Fibroblast of lung (primary cell): Measurements from ENCODE around the gene ME1. TPM values are rescaled to one million over a fixed set of nuclear protein-coding genes. Genes with fewer than 3 reads are reported as not detected.

Experiments
- DNase-seq, 2 donors: peaks; one replicate each; pipeline versions ENCODE4 v3.0.0 to v3.0.0-alpha.2; 2010; ENCODE audit warnings: low read depth in 2 of 2
- H2AFZ ChIP-seq: 2 replicates; pipeline ENCODE4 v1.5.1; 2012; ENCODE audit warnings: low read length, control low read depth, inconsistent platforms
- H3K27ac ChIP-seq: 2 replicates; pipeline ENCODE4 v1.5.1; 2011; ENCODE audit warnings: low read length, control low read depth; ENCODE audit not compliant: insufficient read depth
- H3K27me3 ChIP-seq: 2 replicates; pipeline ENCODE4 v1.5.1; 2011; ENCODE audit warnings: mild to moderate bottlenecking, low read length; ENCODE audit not compliant: control insufficient read depth, insufficient read depth
- H3K36me3 ChIP-seq: 2 replicates; pipeline ENCODE4 v1.5.1; 2011; ENCODE audit warnings: low read length; ENCODE audit not compliant: control insufficient read depth, insufficient read depth
- H3K4me1 ChIP-seq: 2 replicates; pipeline ENCODE4 v1.5.1; 2011; ENCODE audit warnings: low read length; ENCODE audit not compliant: control insufficient read depth, insufficient read depth; ENCODE audit errors: extremely low read depth
- H3K4me2 ChIP-seq: 2 replicates; pipeline ENCODE4 v1.5.1; 2011; ENCODE audit warnings: low read length, control low read depth; ENCODE audit not compliant: insufficient read depth; ENCODE audit errors: extremely low read depth
- H3K4me3 ChIP-seq, 4 experiments: fragments of 200-600 bp in 1 of 4; sonication (generic) in 1 of 4; replicated peaks in 1 of 4; 2 replicates each; pipeline ENCODE4 v1.5.1; 2011 to 2016; ENCODE audit warnings: low read length in 4 of 4, low read depth in 3 of 4, mild to moderate bottlenecking in 3 of 4, control low read depth in 2 of 4, inconsistent platforms in 1 of 4, mixed read lengths in 1 of 4; ENCODE audit not compliant: insufficient read depth in 1 of 4; ENCODE audit errors: control extremely low read depth in 1 of 4
- H3K79me2 ChIP-seq: 2 replicates; pipeline ENCODE4 v1.5.1; 2012; ENCODE audit warnings: mild to moderate bottlenecking, low read length, inconsistent platforms; ENCODE audit not compliant: control insufficient read depth, insufficient read depth
- H3K9ac ChIP-seq: 2 replicates; pipeline ENCODE4 v1.5.1; 2011; ENCODE audit warnings: mild to moderate bottlenecking, low read length, control low read depth; ENCODE audit not compliant: insufficient read depth
- H3K9me3 ChIP-seq: 2 replicates; pipeline ENCODE4 v1.5.1; 2012; ENCODE audit warnings: low read depth, low read length; ENCODE audit not compliant: control insufficient read depth, insufficient read depth
- H4K20me1 ChIP-seq: 2 replicates; pipeline ENCODE4 v1.5.1; 2011; ENCODE audit warnings: low read length; ENCODE audit not compliant: control insufficient read depth, insufficient read depth; ENCODE audit errors: extremely low read depth
- CTCF ChIP-seq, 2 donors: IDR thresholded peaks in 1 of 2; conservative IDR thresholded peaks in 1 of 2; 1 replicate in 1 of 2; 2 replicates in 1 of 2; pipeline ENCODE4 v1.5.1; 2011 to 2012; ENCODE audit warnings: low read length in 2 of 2, control low read depth in 1 of 2, inconsistent platforms in 1 of 2, low read depth in 1 of 2, mild to moderate bottlenecking in 1 of 2
- EZH2 ChIP-seq: IDR thresholded peaks from 2 replicates; pipeline ENCODE4 v1.5.1; 2012; ENCODE audit warnings: low read length, control low read depth, mild to moderate bottlenecking; ENCODE audit errors: missing control alignments
- polyA plus RNA-seq, 2 donors: library from polyadenylated mRNA; depleted of rRNA in 1 of 2; stranded (reverse) in 1 of 2; unstranded in 1 of 2; fragments of >200 nt; gene quantifications; 2 replicates each; pipeline ENCODE4 v1.2.1, GENCODE V29; 2011 to 2012; ENCODE audit warnings: missing spikeins in 1 of 2
- total RNA-seq: library from RNA; depleted of rRNA; stranded (reverse); fragments of >200 nt; gene quantifications from 2 replicates; pipeline ENCODE4 v1.2.1, GENCODE V29; 2014

Gene ME1
- total and polyA plus RNA-seq, 2 donors (not counting 1 experiment from before 2014, with no cell fraction given) = 35.8 to 44.3 TPM

DNA sequence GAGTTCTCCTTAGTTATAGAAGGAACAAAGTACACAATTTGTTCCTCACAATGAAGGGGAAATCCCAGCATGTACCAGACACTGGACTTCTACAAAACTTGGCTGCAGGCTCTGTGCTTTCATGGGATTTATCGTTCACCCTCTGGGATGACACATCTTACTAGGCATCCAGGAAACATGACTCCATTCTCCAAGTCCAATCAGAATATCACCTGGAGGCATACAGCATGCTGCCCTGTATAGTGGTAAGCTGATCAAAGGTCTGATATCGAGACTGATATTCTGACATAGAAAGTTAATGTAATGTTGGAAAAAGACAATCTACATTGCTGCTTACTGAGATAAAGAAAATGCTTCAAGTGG lies 231.0 kb downstream of the ME1 start:
- Histone ChIP-seq H3K36me3 (no peaks in the 10 kb centered on the region), H3K4me2 (no peak overlapping the region), H3K79me2 (no peaks in the 10 kb centered on the region), H3K4me1 (no peaks in the 10 kb centered on the region), H4K20me1 (no peaks in the 10 kb centered on the region), H3K27ac (no peak overlapping the region), H3K9me3 (no peaks in the 10 kb centered on the region), H3K9ac (no peak overlapping the region), H3K4me3 (no peak overlapping the region), H2AFZ (no peak overlapping the region), H3K27me3 (no peaks in the 10 kb centered on the region)
- TF ChIP-seq CTCF (conservative IDR thresholded peaks at IDR 0.05 in 1 of 2, IDR thresholded peaks at IDR 0.05 in 1 of 2; ENCODE audit: low read depth in 1 of 2, low read length in 2 of 2) (no peak), EZH2 (no peak)
- DNase-seq = peak in 1 of 2 donors; percentile 84

GRCh38 chr6:83199173-83199862 lies 231.5 kb downstream of the ME1 start:
- Histone ChIP-seq H3K4me3 (no peak overlapping the region), H3K79me2 (no peaks in the 10 kb centered on the region), H3K4me2 (no peak overlapping the region), H2AFZ (no peak overlapping the region), H4K20me1 (no peaks in the 10 kb centered on the region), H3K9ac (no peak overlapping the region), H3K36me3 (no peaks in the 10 kb centered on the region), H3K27me3 (no peaks in the 10 kb centered on the region), H3K9me3 (no peaks in the 10 kb centered on the region), H3K27ac (no peak overlapping the region), H3K4me1 (no peaks in the 10 kb centered on the region)
- DNase-seq = no peak
- TF ChIP-seq EZH2 (no peak), CTCF (conservative IDR thresholded peaks at IDR 0.05 in 1 of 2, IDR thresholded peaks at IDR 0.05 in 1 of 2; ENCODE audit: low read depth in 1 of 2, low read length in 2 of 2) (no peak)

DNA sequence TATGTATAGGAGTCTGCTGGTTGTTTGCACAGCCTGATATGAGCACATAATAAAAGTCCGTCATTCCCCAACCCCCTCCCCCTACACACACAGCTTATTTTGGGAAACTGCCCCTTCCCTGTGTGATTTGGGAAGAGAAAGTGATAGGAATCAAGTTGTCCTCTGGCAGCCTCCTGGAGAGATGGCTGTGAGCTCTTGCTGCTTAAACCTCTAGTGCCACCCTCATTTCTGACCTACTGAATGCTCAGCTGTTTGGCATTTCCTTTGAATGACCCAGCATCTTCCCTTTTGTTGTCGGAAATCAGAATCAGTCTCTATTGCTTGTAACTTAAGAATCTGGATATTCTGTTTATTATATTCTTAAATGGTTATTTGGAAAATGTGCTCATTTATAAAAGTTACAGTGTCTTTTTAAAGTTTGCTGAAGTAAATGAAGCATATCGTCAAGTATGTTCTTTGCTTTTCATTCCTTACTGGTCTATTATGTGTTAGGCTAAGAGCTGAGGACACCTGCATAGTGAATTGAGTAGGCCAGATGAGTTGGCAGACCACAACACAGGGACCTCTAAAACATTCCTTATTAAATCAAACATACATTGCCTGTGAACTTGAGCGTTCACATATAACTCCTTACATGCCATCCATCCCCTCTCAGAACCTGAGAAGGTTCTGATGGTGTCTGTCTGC lies 232.2 kb downstream of the ME1 start:
- no peaks in the 10 kb centered on the region for H3K27me3 ChIP-seq
- H2AFZ ChIP-seq = no peak overlapping the region
- peak in 1 of 2 donors; percentile 60 for DNase-seq
- H3K4me1 ChIP-seq = no peaks in the 10 kb centered on the region
- H3K79me2 ChIP-seq = no peaks in the 10 kb centered on the region
- no peak overlapping the region for H3K4me3 ChIP-seq
- no peak overlapping the region for H3K9ac ChIP-seq
- TF ChIP-seq EZH2 (no peak), CTCF (conservative IDR thresholded peaks at IDR 0.05 in 1 of 2, IDR thresholded peaks at IDR 0.05 in 1 of 2; ENCODE audit: low read depth in 1 of 2, low read length in 2 of 2) (no peak)
- H4K20me1 ChIP-seq = no peaks in the 10 kb centered on the region
- H3K4me2 ChIP-seq = no peak overlapping the region
- H3K27ac ChIP-seq = no peak overlapping the region
- H3K9me3 ChIP-seq = no peaks in the 10 kb centered on the region
- no peaks in the 10 kb centered on the region for H3K36me3 ChIP-seq
